Activated CD4-positive, CD25-positive, alpha-beta regulatory T cell treated with anti-CD3 and anti-CD28 coated beads, Interleukin-2, amount 50 U/mL, for 24 hours (primary cell): Measurements from ENCODE around the gene IQSEC1.
A peak's percentile ranks its signal among the peaks of the same experiment; 100 is the strongest.

Experiments
- ATAC-seq, 2 donors: fragments of 150-1000 bp; cut with Tn5 transposase; one replicate each; pipeline ENCODE4 v1.10.0; 2021; ENCODE audit warnings: mild to moderate bottlenecking in 1 of 2, moderate library complexity in 1 of 2

The IQSEC1 gene

GRCh38 chr3:13106308-13107001, 33.2 kb upstream of the IQSEC1 start:
- no peak for ATAC-seq

- no peak for ATAC-seq
These were observed 32.6 kb upstream of the IQSEC1 start for GRCh38 chr3:13105896-13106250.

DNA sequence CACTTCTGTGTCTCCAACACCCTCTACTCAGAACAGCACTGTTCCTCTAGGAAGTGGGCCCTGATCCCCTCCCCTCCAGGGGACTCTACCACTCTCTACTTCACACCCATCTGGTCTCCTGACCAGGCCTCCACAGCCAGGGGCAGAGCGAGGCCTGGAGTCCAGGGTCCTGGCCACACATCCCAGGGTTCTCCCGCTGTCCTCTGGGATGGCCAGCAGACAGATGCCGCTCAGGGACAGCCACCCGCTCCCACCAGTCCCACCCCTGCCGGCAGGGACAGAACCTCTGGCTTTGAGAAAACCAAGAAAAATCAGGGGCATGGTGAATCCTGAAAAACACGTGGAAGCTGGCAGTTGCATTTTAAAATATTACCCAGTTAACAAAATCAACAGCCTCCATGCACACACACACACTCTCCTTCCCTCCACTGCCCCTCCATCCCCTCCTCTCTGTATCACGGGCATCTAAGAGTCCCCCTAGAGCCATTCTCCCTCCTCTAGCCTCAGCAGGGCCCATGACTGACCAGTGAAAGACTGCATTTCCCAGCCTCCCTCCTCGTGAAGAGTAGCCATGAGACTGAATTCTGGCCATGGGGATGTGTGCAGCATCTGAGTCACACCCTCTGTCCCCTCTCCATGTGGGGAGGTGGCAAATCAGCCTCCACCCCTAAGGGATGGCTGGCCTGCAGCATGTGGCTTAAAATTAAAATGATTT, 32.1 kb upstream of the IQSEC1 start:
- no peak for ATAC-seq

GRCh38 chr3:13104511-13104910, 31.3 kb upstream of the IQSEC1 start:
- no peak for ATAC-seq

DNA sequence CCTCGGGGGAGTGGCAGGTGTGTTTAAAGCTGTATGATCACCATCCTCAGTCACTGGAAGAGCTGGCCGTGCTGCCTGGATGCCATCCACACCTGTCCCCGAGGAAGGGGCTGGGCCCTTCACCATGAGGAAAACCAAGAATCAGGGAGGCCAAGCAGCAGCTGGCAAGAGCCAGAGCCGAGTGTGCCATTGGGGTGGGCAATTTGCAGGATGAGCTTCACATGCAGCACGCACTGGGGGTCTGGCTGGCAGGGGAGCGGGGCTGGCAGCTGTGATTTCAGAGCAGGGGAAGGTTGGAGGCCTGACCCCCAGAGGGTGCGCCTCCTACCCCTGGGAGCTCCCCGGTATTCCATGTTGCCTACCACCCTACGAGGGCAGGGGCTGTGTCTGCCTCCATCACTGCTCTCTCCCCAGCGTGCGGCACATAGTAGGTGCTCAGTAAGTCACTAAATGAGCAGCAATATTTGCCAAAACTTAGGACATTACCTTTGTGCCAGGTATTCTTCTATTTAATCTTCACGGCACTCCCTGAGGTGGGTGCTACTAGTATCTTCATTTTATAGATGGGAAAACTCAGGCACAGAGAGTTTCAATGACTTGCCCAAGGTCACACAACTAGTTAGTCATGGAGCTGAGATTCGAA, 30.3 kb upstream of the IQSEC1 start:
- ATAC-seq = no peak

- no peak for ATAC-seq
These were observed 29.4 kb upstream of the IQSEC1 start for GRCh38 chr3:13102386-13103345.

GRCh38 chr3:13099707-13100106, 26.5 kb upstream of the IQSEC1 start:
- ATAC-seq = no peak

GRCh38 chr3:13098192-13098988, 25.2 kb upstream of the IQSEC1 start:
- ATAC-seq = no peak

DNA sequence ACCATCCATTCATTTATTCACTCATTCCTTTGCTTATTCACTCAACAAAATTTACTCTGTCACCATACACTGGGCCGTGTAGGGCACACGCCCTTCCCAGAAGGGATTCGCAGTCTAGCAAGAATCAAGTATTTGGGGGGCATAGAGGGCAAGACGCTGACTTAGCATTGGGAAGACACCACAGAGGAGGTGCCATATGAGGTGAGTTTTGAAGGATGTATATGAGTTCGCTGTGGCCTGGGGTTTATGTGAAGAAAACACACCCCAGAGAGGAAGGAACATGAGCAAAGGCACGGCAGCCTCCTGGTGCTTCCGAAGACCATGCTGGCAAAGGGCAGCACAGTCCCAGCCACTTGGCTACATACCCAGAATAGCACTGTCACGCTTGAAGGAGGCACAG, 23.1 kb upstream of the IQSEC1 start:
- ATAC-seq = no peak

DNA sequence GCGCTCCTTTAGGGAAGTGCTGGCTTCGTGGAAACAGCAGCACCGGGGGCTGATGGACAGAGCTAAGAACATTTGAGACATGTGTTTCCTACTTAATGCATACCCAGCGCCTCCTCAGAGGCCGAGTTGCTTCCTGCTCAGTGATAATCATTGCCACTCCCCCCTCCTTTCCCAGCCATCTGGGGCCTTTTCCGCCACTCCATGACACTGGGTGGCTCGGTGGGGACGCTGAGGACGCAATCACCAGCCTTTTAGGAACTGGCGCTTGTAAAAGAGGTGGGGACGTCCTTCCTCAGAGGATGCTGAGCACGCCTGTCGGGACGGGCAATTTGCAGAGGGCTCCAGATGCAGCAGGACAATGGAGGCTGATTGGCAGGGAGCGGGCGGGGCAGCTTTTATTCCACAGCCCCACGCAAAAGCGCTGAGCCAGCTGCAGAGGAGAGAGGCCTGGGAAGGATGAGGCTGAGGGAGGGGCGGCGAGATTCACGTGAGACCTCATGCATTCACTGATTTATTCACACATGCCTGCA, 22.2 kb upstream of the IQSEC1 start:
- ATAC-seq = no peak

DNA sequence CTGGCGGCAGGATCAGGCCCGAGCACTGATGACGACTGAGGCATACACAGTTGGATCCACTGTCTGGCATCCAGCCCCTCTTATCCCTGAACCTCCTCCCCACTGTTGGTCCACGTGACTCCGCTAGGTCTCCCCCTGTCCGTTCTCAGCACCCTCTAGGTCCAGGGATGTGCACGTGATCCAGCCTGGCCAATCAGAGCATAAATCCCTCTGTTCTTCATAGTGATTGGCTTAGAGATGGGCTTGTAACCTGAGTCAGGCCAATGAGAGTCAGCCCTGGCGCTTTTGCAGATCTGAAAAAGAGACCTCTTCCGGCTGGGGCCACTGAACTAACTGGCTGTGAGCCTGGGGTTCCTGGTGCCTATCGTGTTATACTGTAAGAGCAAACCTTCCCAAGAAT, 20.5 kb upstream of the IQSEC1 start:
- ATAC-seq = no peak

- no peak for ATAC-seq
These were observed 19.7 kb upstream of the IQSEC1 start for GRCh38 chr3:13092621-13093617.

DNA sequence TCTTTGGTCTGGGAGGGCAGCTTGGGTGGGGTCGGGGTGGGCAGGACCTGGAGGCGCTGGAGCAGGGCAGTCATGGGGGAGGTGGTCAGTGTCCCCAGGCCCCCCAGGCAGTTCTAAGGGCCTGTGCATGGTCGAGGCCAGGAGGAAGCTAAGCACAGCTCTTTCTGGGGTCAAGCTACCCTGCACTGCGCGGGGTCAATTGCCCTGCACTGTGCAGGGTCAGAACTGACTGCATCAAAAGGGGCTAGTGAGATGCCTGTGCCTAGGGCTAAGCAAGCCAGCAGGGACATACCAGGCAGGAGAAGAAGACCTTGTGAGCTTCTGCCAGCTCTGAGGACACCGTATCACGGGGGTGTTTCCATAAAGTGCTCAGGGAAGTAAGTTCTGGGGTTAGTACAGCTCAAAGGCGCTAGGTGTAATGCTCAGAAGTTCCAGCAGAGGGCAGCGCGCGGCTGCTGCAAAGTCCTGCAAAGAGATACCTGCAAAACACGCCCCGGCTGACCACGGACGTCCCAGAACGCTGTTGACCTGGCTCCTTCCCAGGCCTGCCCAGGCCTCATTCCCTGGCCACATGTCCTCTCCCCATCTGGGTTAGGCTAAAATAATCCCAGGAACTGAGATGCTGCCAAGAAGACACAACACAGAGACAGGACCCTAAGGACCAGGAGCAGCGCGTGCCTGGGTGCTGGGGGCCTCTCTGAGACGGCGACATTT, 18.8 kb upstream of the IQSEC1 start:
- peak; percentile 71 to 73 for ATAC-seq

DNA sequence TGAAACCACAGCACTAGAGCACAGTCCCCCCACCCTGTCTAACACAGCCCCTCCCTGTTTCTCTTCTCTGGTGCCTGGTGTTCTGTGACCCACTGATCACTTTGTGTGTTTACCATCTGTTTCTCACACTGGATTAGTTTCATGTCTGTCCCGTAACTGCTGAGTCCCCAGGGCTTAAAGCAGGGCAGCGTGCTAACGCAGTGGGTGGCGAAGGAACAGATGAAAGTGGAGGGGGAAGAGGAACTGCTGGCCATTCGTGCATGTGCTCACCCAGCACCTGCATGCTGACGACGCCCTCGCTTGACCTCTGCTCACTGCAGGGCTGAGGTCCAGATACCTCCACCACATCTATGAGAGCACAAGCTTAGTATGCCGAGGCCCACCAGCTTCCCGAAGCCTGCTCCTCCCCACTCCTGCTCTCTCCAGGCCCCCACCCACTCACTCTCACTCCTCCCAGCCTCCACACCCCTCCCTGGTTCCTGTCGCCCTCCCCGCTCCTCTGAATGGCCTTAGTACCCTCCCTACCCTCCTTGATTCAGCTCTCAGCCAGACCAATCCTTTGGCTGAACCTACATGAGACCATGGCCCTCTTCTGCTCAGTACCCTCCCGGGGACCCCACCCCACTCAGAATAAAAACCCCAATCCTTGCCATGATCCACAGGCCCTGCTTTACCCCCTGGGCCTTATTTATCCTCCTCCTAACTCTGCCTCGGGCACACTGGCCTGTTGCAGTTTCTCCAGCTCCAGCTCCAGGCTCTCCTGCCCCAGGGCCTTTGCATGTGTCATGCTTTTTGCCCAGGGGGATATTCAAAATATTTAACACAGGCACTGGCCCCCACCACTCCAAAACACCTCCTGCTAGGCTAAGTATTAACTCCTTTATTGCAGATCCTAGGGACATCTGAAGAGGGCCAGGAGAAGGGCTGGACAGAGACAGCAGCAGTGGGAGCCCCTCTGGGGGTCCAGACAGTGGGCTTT, 15.1 kb upstream of the IQSEC1 start:
- no peak for ATAC-seq

DNA sequence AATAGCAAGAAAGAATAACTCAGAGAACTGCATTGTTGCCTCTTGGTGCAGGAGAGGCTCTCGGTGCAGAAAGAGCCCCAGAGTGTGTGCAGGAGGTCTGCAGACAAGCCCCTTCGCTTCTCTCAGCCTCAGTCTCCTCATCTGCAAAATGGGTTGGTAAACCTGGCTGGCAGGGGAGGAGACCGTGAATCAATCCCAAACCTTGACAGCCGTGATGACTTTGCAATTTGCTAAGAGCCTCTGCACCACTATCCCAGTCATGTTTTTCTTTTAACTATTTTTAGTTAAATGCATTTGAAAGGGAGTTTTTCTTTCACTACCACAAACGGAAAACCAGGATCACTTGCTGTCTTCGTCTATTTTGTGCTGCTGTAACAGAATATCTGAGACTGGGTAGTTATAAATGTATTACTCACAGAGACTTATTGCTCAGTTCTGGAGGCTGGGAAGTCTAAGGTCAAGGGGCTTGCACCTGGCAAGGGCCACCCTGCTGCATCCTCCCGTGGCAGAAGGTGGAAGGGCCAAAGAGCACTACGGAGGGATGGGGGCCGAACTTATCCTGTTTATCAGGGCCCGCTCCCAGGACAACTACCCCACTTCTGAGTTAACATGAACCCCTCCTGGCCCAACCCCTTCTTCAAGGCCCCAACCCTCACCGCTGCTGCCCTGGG, 14.2 kb upstream of the IQSEC1 start:
- no peak for ATAC-seq

DNA sequence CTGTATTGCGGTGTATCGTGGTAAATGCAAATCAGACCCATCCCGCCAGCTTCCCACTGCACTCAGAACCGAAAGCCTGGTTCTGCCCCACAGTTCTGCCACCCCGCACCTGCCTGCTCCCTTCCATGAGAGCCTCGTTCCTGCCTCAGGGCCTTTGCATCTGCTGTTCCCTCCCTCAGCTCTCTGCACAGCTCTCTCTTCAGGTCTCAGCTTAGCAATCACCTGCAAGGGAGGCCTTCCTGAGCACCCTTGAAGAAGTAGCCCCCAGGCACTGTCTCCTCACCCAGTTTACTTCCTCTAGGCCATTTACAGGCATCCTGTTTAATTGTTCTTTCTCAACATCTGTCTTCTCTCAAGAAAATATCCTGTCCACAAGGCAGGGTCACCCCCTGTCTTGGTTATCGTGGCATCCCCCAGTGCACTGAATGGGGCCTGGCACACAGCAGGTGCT, 13.3 kb upstream of the IQSEC1 start:
- no peak for ATAC-seq

GRCh38 chr3:13085846-13086179, 12.6 kb upstream of the IQSEC1 start:
- no peak for ATAC-seq
